Endodermal cell (in vitro differentiated cells): Measurements from ENCODE around the gene TIAM1. TPM values are rescaled to one million over a fixed set of nuclear protein-coding genes. Genes with fewer than 3 reads are reported as not detected.

Experiments
- DNase-seq: peaks from one replicate; pipeline ENCODE4 v3.0.0-alpha.2; 2017
- H3K27ac ChIP-seq: 2 replicates; pipeline ENCODE4 v1.5.1; 2013; ENCODE audit warnings: mild to moderate bottlenecking, low read depth, low read length, moderate library complexity
- H3K27me3 ChIP-seq: 2 replicates; pipeline ENCODE4 v1.6.1; 2013; ENCODE audit warnings: mild to moderate bottlenecking, low read length, moderate library complexity; ENCODE audit not compliant: insufficient read depth, control insufficient read depth, poor library complexity, severe bottlenecking
- H3K36me3 ChIP-seq: 2 replicates; pipeline ENCODE4 v1.7.0; 2013; ENCODE audit warnings: mild to moderate bottlenecking, low read length, moderate library complexity; ENCODE audit not compliant: control insufficient read depth, insufficient read depth
- H3K4me1 ChIP-seq: one replicate; pipeline ENCODE4 v1.7.0; 2013; ENCODE audit warnings: low read length; ENCODE audit not compliant: control insufficient read depth, insufficient read depth
- H3K4me3 ChIP-seq: 2 replicates; pipeline ENCODE4 v1.5.1; 2013; ENCODE audit warnings: mild to moderate bottlenecking, low read length, moderate library complexity
- H3K9ac ChIP-seq: 2 replicates; pipeline ENCODE4 v1.6.1; 2013; ENCODE audit warnings: mild to moderate bottlenecking, low read length, moderate library complexity; ENCODE audit not compliant: poor library complexity, severe bottlenecking; ENCODE audit errors: extremely low read depth
- H3K9me3 ChIP-seq: 2 replicates; pipeline ENCODE4 v1.6.1; 2013; ENCODE audit warnings: mild to moderate bottlenecking, low read length, moderate library complexity; ENCODE audit not compliant: control insufficient read depth
- H3K27ac Mint-ChIP-seq: 2 replicates; pipeline ENCODE4 v1.8.0; 2020; ENCODE audit warnings: mixed read lengths
- H3K27me3 Mint-ChIP-seq: 2 replicates; pipeline ENCODE4 v1.8.0; 2021; ENCODE audit warnings: mild to moderate bottlenecking, mixed read lengths; ENCODE audit not compliant: insufficient read depth
- H3K36me3 Mint-ChIP-seq: 2 replicates; pipeline ENCODE4 v1.8.0; 2020; ENCODE audit warnings: low read depth, mixed read lengths
- H3K4me1 Mint-ChIP-seq: 2 replicates; pipeline ENCODE4 v1.8.0; 2020; ENCODE audit warnings: mixed read lengths
- H3K4me3 Mint-ChIP-seq: 2 replicates; pipeline ENCODE4 v1.8.0; 2020; ENCODE audit warnings: mild to moderate bottlenecking, moderate library complexity, mixed read lengths
- H3K9me3 Mint-ChIP-seq: 2 replicates; pipeline ENCODE4 v1.8.0; 2020; ENCODE audit warnings: mild to moderate bottlenecking, mixed read lengths
- CTCF ChIP-seq: fragments of 200-600 bp; sonication (generic); conservative IDR thresholded peaks from 2 replicates; pipeline ENCODE4 v1.5.0; 2021; ENCODE audit warnings: antibody characterized with exemption, mild to moderate bottlenecking
- WGBS, 2 experiments: methylation state at CpG; one replicate each; pipeline versions ENCODE4 v1.1.5 to v1.1.7; 2013; ENCODE audit warnings: missing lambda C conversion rate in 2 of 2, mixed read lengths in 1 of 2; ENCODE audit not compliant: insufficient coverage in 1 of 2, insufficient read length in 1 of 2; 5-methylcytosine and 5-hydroxymethylcytosine counted together
- total RNA-seq, 2 donors: library from RNA; stranded (reverse); fragmentation: NEBNext Ultra II Directional in 1 of 2; extraction: Animal tissue kit (Norgen Biotek cat#: 25700) in 1 of 2; gene quantifications; 2 replicates in 1 of 2; 3 replicates in 1 of 2; pipeline ENCODE4 v1.2.1, GENCODE V29; 2021

TIAM1 gene
- total RNA-seq, 2 donors from 2014 or later = 29.4 to 33.3 TPM

GRCh38 chr21:31145274-31145673 is 198.8 kb downstream of the TIAM1 start:
- H3K4me1 Mint-ChIP-seq = peaks cover 36% of the 10 kb centered on the region
- H3K27me3 Mint-ChIP-seq = no peaks in the 10 kb centered on the region
- H3K4me3 Mint-ChIP-seq = no peak overlapping the region
- Histone ChIP-seq H3K36me3 (peaks cover 21% of the 10 kb centered on the region), H3K27ac (no peak overlapping the region), H3K27me3 (no peaks in the 10 kb centered on the region), H3K9me3 (peaks cover 9% of the 10 kb centered on the region), H3K4me3 (no peak overlapping the region), H3K9ac (no peak overlapping the region), H3K4me1 (peaks cover 6% of the 10 kb centered on the region)
- peak overlapping the region; percentile 50 for H3K27ac Mint-ChIP-seq
- WGBS, 2 experiments = 80 to 90% methylated on average over 3 of the region's 3 CpGs
- peaks cover 6% of the 10 kb centered on the region for H3K9me3 Mint-ChIP-seq
- TF ChIP-seq CTCF = no peak
- H3K36me3 Mint-ChIP-seq = peaks cover 44% of the 10 kb centered on the region
- DNase-seq = no peak

- no peak overlapping the region for H3K4me3 ChIP-seq
- 89 to 94% methylated on average over 3 to 5 of the region's 6 CpGs for WGBS, 2 experiments
- no peaks in the 10 kb centered on the region for H3K27me3 Mint-ChIP-seq
- no peak overlapping the region for H3K4me3 Mint-ChIP-seq
- H3K9me3 Mint-ChIP-seq = peaks cover 2% of the 10 kb centered on the region
- no peak for DNase-seq
- peaks cover 54% of the 10 kb centered on the region for H3K4me1 Mint-ChIP-seq
- H3K27ac ChIP-seq = no peak overlapping the region
- no peak for TF ChIP-seq CTCF
- H3K4me1 ChIP-seq = peaks cover 11% of the 10 kb centered on the region
- peaks cover 6% of the 10 kb centered on the region for H3K36me3 ChIP-seq
- peaks cover 3% of the 10 kb centered on the region for H3K9me3 ChIP-seq
- no peak overlapping the region for H3K9ac ChIP-seq
- peaks cover 27% of the 10 kb centered on the region for H3K36me3 Mint-ChIP-seq
- no peaks in the 10 kb centered on the region for H3K27me3 ChIP-seq
- peak overlapping the region; percentile 66 for H3K27ac Mint-ChIP-seq
Measured at GRCh38 chr21:31143036-31143435, 201.0 kb downstream of the TIAM1 start.

GRCh38 chr21:31142600-31142999 is 201.5 kb downstream of the TIAM1 start:
- Mint-ChIP-seq H3K27ac (peak overlapping the region; percentile 66), H3K36me3 (peaks cover 26% of the 10 kb centered on the region), H3K27me3 (no peaks in the 10 kb centered on the region), H3K4me3 (no peak overlapping the region), H3K9me3 (no peaks in the 10 kb centered on the region), H3K4me1 (peaks cover 54% of the 10 kb centered on the region)
- WGBS, 2 experiments = 89 to 90% methylated on average over 2 to 6 of the region's 7 CpGs
- peak; percentile 72 for DNase-seq
- Histone ChIP-seq H3K27me3 (no peaks in the 10 kb centered on the region), H3K9ac (no peak overlapping the region), H3K27ac (no peak overlapping the region), H3K36me3 (peaks cover 7% of the 10 kb centered on the region), H3K9me3 (no peaks in the 10 kb centered on the region), H3K4me1 (peaks cover 11% of the 10 kb centered on the region), H3K4me3 (no peak overlapping the region)
- TF ChIP-seq CTCF = peak; percentile 50
